Ramos (cell line): Measurements from ENCODE around the gene ESYT2.
"Not testable (repeated sequence)": the region's sequence is repeated elsewhere in the genome, so short reads cannot be mapped to it uniquely, and the experiment has no call there.

Experiments used
- in situ Hi-C: fragments of 300-500 bp; cut with MboI; formaldehyde crosslinking; loops from one replicate; pipeline ENCODE4 v1.14.3; 2022; ENCODE audit warnings: low sequenced_read_pairs; ENCODE audit not compliant: unreplicated experiment

Gene ESYT2

GRCh38 chr7:158829342-158830210, at the start of gene ESYT2:
Gene ESYT2 (minus strand): TSS chr7:158829509. CDS start chr7:158829418, 91 bp downstream.
- in situ Hi-C loops: no loop called here

GRCh38 chr7:158878151-158879079, 49.1 kb upstream of the ESYT2 start:
- in situ Hi-C loops: not testable (repeated sequence)

- in situ Hi-C loops: no loop called here
Observed at GRCh38 chr7:158876984-158877383, 47.7 kb upstream of the ESYT2 start.

- in situ Hi-C loops: no loop called here
Observed at GRCh38 chr7:158869876-158870275, 40.6 kb upstream of the ESYT2 start.

- in situ Hi-C loops: no loop called here
Observed at GRCh38 chr7:158868764-158869410, 39.6 kb upstream of the ESYT2 start.

- in situ Hi-C loops: no loop called here
Observed at GRCh38 chr7:158867214-158867984, 38.1 kb upstream of the ESYT2 start.

- in situ Hi-C loops: no loop called here
Observed at GRCh38 chr7:158865977-158866376, 36.7 kb upstream of the ESYT2 start.

- in situ Hi-C loops: no loop called here
Observed at GRCh38 chr7:158865462-158865922, 36.2 kb upstream of the ESYT2 start.

GRCh38 chr7:158864833-158865232, 35.5 kb upstream of the ESYT2 start:
- in situ Hi-C loops: no loop called here

- in situ Hi-C loops: no loop called here
Observed at GRCh38 chr7:158864507-158864820, 35.2 kb upstream of the ESYT2 start.

- in situ Hi-C loops: no loop called here
Observed at GRCh38 chr7:158863611-158864506, 34.5 kb upstream of the ESYT2 start.

- in situ Hi-C loops: not testable (repeated sequence)
Observed at GRCh38 chr7:158862985-158863610, 33.8 kb upstream of the ESYT2 start.

GRCh38 chr7:158861936-158862704, 32.8 kb upstream of the ESYT2 start:
- in situ Hi-C loops: no loop called here

- in situ Hi-C loops: no loop called here
Observed at GRCh38 chr7:158861004-158861787, 31.9 kb upstream of the ESYT2 start.

- in situ Hi-C loops: no loop called here
Observed at GRCh38 chr7:158860394-158860793, 31.1 kb upstream of the ESYT2 start.

- in situ Hi-C loops: no loop called here
Observed at GRCh38 chr7:158858592-158859503, 29.5 kb upstream of the ESYT2 start.
